ENCODE data around the gene IRF4. TPM values are rescaled to one million over a fixed set of nuclear protein-coding genes. Genes with fewer than 3 reads are reported as not detected.

IRF4 gene
- total RNA-seq, 1 donor from 2014 or later, result 2.9 TPM

DNA sequence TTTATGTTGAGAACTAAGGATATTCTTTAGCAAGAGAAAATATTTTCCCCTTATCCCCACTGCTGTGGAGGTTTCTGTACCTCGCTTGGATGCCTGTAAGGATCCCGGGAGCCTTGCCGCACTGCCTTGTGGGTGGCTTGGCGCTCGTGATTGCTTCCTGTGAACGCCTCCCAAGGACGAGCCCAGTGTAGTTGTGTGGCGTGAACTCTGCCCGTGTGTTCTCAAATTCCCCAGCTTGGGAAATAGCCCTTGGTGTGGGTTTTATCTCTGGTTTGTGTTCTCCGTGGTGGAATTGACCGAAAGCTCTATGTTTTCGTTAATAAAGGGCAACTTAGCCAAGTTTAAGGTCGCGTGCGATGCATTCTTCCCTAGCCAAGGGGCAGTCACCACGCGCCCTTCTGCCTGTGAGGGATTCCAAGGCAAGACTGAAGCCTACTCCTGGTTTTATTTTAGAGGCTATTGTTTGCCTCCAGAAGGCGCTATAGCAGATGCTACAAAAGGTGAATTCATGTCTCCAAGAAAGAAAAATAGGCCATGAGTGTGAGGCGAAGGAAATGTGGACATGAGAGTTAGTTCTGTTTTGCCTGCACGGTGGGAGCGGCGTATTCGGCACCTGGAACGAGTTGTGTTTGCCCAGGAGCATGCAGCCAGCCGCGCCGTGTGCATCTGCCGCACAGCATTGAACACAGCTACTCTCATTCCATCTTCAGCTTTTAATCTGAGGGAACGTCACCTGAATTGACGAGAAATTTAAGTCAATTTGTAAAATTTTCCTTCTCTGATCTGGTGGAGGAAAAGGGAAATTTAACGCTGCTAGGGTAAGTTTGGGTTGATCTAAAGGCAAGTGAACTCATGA is 40.3 kb upstream of the IRF4 start:
- intact Hi-C loops (cut with DNase I), result no loop called here
- DNase-seq (ENCODE audit: extremely low spot score in 2 of 2), result no peak

GRCh38 chr6:351867-352289 is 39.7 kb upstream of the IRF4 start:
- H3K9me3 ChIP-seq, result no peaks in the 10 kb centered on the region
- H3K27me3 ChIP-seq, result no peaks in the 10 kb centered on the region
- intact Hi-C loops (cut with DNase I), result no loop called here
- no peak overlapping the region for H3K27ac ChIP-seq
- no peak for DNase-seq (ENCODE audit: extremely low spot score in 2 of 2)
- H3K4me3 ChIP-seq, result no peak overlapping the region
- no peak for TF ChIP-seq POLR2A (IDR thresholded peaks at IDR 0.05)
- no peak for TF ChIP-seq POLR2AphosphoS5 (IDR thresholded peaks at IDR 0.05; ENCODE audit: insufficient read depth in 1 of 2, low read depth in 1 of 2)
- TF ChIP-seq, protein P1, sequence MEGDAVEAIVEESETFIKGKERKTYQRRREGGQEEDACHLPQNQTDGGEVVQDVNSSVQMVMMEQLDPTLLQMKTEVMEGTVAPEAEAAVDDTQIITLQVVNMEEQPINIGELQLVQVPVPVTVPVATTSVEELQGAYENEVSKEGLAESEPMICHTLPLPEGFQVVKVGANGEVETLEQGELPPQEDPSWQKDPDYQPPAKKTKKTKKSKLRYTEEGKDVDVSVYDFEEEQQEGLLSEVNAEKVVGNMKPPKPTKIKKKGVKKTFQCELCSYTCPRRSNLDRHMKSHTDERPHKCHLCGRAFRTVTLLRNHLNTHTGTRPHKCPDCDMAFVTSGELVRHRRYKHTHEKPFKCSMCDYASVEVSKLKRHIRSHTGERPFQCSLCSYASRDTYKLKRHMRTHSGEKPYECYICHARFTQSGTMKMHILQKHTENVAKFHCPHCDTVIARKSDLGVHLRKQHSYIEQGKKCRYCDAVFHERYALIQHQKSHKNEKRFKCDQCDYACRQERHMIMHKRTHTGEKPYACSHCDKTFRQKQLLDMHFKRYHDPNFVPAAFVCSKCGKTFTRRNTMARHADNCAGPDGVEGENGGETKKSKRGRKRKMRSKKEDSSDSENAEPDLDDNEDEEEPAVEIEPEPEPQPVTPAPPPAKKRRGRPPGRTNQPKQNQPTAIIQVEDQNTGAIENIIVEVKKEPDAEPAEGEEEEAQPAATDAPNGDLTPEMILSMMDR (IDR thresholded peaks at IDR 0.05), result no peak
- H3K36me3 ChIP-seq, result peaks cover 0 to 13% of the 10 kb centered on the region in 2 donors
- H3K4me1 ChIP-seq, result no peaks in the 10 kb centered on the region

More for the DNA sequence above, 40.3 kb upstream of the IRF4 start:
- Histone ChIP-seq H3K27ac (no peak overlapping the region), H3K36me3 (peaks cover 0 to 13% of the 10 kb centered on the region in 2 donors), H3K4me1 (no peaks in the 10 kb centered on the region), H3K4me3 (no peak overlapping the region), H3K9me3 (no peaks in the 10 kb centered on the region), H3K27me3 (no peaks in the 10 kb centered on the region)
- TF ChIP-seq POLR2AphosphoS5 (IDR thresholded peaks at IDR 0.05; ENCODE audit: insufficient read depth in 1 of 2, low read depth in 1 of 2) (no peak), POLR2A (IDR thresholded peaks at IDR 0.05) (no peak)
- TF ChIP-seq, protein P1 (IDR thresholded peaks at IDR 0.05), result no peak

- no peaks in the 10 kb centered on the region for H3K9me3 ChIP-seq
- H3K4me1 ChIP-seq, result no peaks in the 10 kb centered on the region
- no peak for DNase-seq (ENCODE audit: extremely low spot score in 2 of 2)
- H3K27ac ChIP-seq, result no peak overlapping the region
- H3K36me3 ChIP-seq, result peaks cover 0 to 13% of the 10 kb centered on the region in 2 donors
- TF ChIP-seq, protein P1 (IDR thresholded peaks at IDR 0.05), result no peak
- no peak for TF ChIP-seq POLR2A (IDR thresholded peaks at IDR 0.05)
- no peak for TF ChIP-seq POLR2AphosphoS5 (IDR thresholded peaks at IDR 0.05; ENCODE audit: insufficient read depth in 1 of 2, low read depth in 1 of 2)
- no peaks in the 10 kb centered on the region for H3K27me3 ChIP-seq
- intact Hi-C loops (cut with DNase I), result no loop called here
- H3K4me3 ChIP-seq, result no peak overlapping the region
Observed at GRCh38 chr6:352474-352873, 39.1 kb upstream of the IRF4 start.

DNA sequence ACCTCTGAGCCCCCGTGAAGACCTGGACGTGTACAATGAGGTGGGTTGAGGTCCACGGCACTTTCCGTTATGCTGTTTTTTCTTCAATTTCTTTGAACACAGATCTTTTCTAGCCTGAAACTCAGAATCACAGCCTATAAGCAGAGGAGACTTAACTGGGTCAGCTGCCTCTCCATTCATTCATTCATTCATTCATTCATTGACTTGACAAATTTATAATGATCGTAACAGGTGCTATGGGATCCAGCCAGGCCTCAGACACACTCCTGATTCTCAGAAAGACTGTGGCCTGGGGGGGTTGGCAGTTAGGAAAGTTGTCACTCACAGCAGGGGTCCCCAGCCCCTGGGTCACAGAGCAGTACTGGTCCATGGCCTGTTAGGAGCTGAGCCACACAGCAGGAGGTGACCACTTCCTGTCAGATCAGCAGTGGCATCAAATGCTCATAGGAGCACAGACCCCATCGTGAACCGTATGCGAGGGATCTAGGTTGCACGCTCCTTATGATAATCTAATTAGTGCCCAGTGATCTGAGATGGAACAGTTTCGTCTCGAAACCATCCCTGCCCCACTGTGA is 38.6 kb upstream of the IRF4 start:
- intact Hi-C loops (cut with DNase I), result no loop called here
- DNase-seq (ENCODE audit: extremely low spot score in 2 of 2), result no peak
- H3K27ac ChIP-seq, result no peak overlapping the region
- H3K9me3 ChIP-seq, result no peaks in the 10 kb centered on the region
- H3K4me3 ChIP-seq, result no peak overlapping the region
- no peaks in the 10 kb centered on the region for H3K27me3 ChIP-seq
- TF ChIP-seq POLR2AphosphoS5 (IDR thresholded peaks at IDR 0.05; ENCODE audit: insufficient read depth in 1 of 2, low read depth in 1 of 2) (no peak), POLR2A (IDR thresholded peaks at IDR 0.05) (no peak)
- TF ChIP-seq, protein P1 (IDR thresholded peaks at IDR 0.05), result no peak
- peaks cover 0 to 13% of the 10 kb centered on the region in 2 donors for H3K36me3 ChIP-seq
- no peaks in the 10 kb centered on the region for H3K4me1 ChIP-seq
